Neural cell (in vitro differentiated cells): ENCODE data around the gene PML. TPM values are rescaled to one million over a fixed set of nuclear protein-coding genes. Genes with fewer than 3 reads are reported as not detected.

ENCODE experiments used
- H2AFZ ChIP-seq: fragments of 200-600, 300-800 bp; sonication (generic), shearing (Covaris generic); 2 replicates; pipeline ENCODE4 v1.6.0; 2014; ENCODE audit warnings: low read depth, mild to moderate bottlenecking, antibody characterized with exemption, low read length, moderate library complexity
- H3F3A ChIP-seq: fragments of 200-600 bp; shearing (Covaris generic); 2 replicates; pipeline ENCODE4 v1.6.1; 2016; ENCODE audit warnings: mild to moderate bottlenecking, moderate library complexity, mixed read lengths, antibody characterized with exemption, low read length; ENCODE audit not compliant: insufficient read depth, poor library complexity, severe bottlenecking
- H3K27ac ChIP-seq: fragments of 200-600, 300-800 bp; sonication (generic), shearing (Covaris generic); 2 replicates; pipeline ENCODE4 v1.5.1; 2014; ENCODE audit warnings: mild to moderate bottlenecking, low read length, moderate library complexity
- H3K27me3 ChIP-seq: fragments of 300-800, 200-600 bp; sonication (generic), shearing (Covaris generic); 2 replicates; pipeline ENCODE4 v1.6.0; 2014; ENCODE audit warnings: mild to moderate bottlenecking, low read depth, low read length, moderate library complexity; ENCODE audit not compliant: insufficient read depth
- H3K36me3 ChIP-seq: fragments of 300-800, 200-600 bp; sonication (generic), shearing (Covaris generic); 2 replicates; pipeline ENCODE4 v1.5.1; 2014; ENCODE audit warnings: mild to moderate bottlenecking, antibody characterized with exemption, low read length, moderate library complexity; ENCODE audit not compliant: insufficient read depth
- H3K4me2 ChIP-seq: fragments of 300-800, 200-600 bp; sonication (generic), shearing (Covaris generic); 2 replicates; pipeline ENCODE4 v1.6.0; 2014; ENCODE audit warnings: mild to moderate bottlenecking, low read length
- H3K4me3 ChIP-seq: fragments of 300-800, 200-600 bp; sonication (generic), shearing (Covaris generic); 2 replicates; pipeline ENCODE4 v1.5.1; 2014; ENCODE audit warnings: mild to moderate bottlenecking, low read length, moderate library complexity
- H3K79me2 ChIP-seq: fragments of 200-600 bp; shearing (Covaris generic); replicated peaks from 2 replicates; pipeline ENCODE4 v1.6.0; 2014; ENCODE audit warnings: mild to moderate bottlenecking, low read length, moderate library complexity; ENCODE audit not compliant: insufficient read depth
- H3K9ac ChIP-seq: fragments of 300-800, 200-600 bp; sonication (generic), shearing (Covaris generic); 2 replicates; pipeline ENCODE4 v1.6.1; 2016; ENCODE audit warnings: mild to moderate bottlenecking, low read length, mixed read lengths
- H3K9me2 ChIP-seq: fragments of 200-600 bp; shearing (Covaris generic); 2 replicates; pipeline ENCODE4 v1.6.1; 2016; ENCODE audit warnings: mild to moderate bottlenecking, low read length, mixed read lengths; ENCODE audit not compliant: insufficient read depth
- H3K9me3 ChIP-seq: fragments of 200-600, 300-800 bp; sonication (generic), shearing (Covaris generic); 2 replicates; pipeline ENCODE4 v1.6.1; 2016; ENCODE audit warnings: mild to moderate bottlenecking, mixed run types, low read length, moderate library complexity, mixed read lengths
- H4K20me1 ChIP-seq: fragments of 200-600 bp; shearing (Covaris generic); 2 replicates; pipeline ENCODE4 v1.6.1; 2016; ENCODE audit warnings: mild to moderate bottlenecking, mixed run types; ENCODE audit not compliant: insufficient read depth
- EP300 ChIP-seq: fragments of 450-650 bp; conservative IDR thresholded peaks from 2 replicates; pipeline ENCODE4 v1.6.1; 2014; ENCODE audit warnings: antibody characterized with exemption, mild to moderate bottlenecking, moderate library complexity; ENCODE audit not compliant: poor library complexity, severe bottlenecking
- EZH2 ChIP-seq: fragments of 200-600, 300-800 bp; shearing (Covaris generic), sonication (generic); IDR thresholded peaks from 2 replicates; pipeline ENCODE4 v1.6.1; 2014; ENCODE audit warnings: antibody characterized with exemption, low read length, borderline replicate concordance, mild to moderate bottlenecking; ENCODE audit not compliant: insufficient read depth, poor library complexity, severe bottlenecking
- MXI1 ChIP-seq: fragments of 450-650 bp; conservative IDR thresholded peaks from 2 replicates; pipeline ENCODE4 v1.6.1; 2014; ENCODE audit warnings: antibody characterized with exemption, mild to moderate bottlenecking; ENCODE audit not compliant: poor library complexity, severe bottlenecking
- POLR2AphosphoS5 ChIP-seq: IDR thresholded peaks from 2 replicates; pipeline ENCODE4 v1.6.1; 2012
- RAD21 ChIP-seq: fragments of 450-650 bp; conservative IDR thresholded peaks from 2 replicates; pipeline ENCODE4 v1.6.1; 2014; ENCODE audit warnings: antibody characterized with exemption, mild to moderate bottlenecking, moderate library complexity
- REST ChIP-seq: IDR thresholded peaks from 2 replicates; pipeline ENCODE4 v1.6.1; 2012; ENCODE audit warnings: borderline replicate concordance
- SMC3 ChIP-seq: fragments of 450-650 bp; conservative IDR thresholded peaks from 2 replicates; pipeline ENCODE4 v1.6.1; 2014; ENCODE audit warnings: antibody characterized with exemption, mild to moderate bottlenecking, moderate library complexity; ENCODE audit not compliant: poor library complexity
- TAF1 ChIP-seq: IDR thresholded peaks from 2 replicates; pipeline ENCODE4 v1.6.1; 2012; ENCODE audit warnings: low read depth
- polyA plus RNA-seq: library from polyadenylated mRNA; depleted of rRNA; stranded (reverse); fragments of >200 nt; gene quantifications from 2 replicates; pipeline ENCODE4 v1.2.3, GENCODE V29; 2014
- TF ChIP-seq, protein P1 (sequence below): fragments of 450-650 bp; IDR thresholded peaks from 2 replicates; pipeline ENCODE4 v1.5.1; 2014; ENCODE audit warnings: antibody characterized with exemption, mild to moderate bottlenecking, moderate library complexity; ENCODE audit not compliant: poor library complexity, severe bottlenecking

Gene PML
- polyA plus RNA-seq, 1 donor from 2014 or later: 4.7 TPM

GRCh38 chr15:73952171-73952912 lies 42.2 kb upstream of the PML start:
- H3K36me3 ChIP-seq: no peaks in the 10 kb centered on the region
- no peak overlapping the region for H3K4me3 ChIP-seq
- no peak overlapping the region for H3K4me2 ChIP-seq
- H4K20me1 ChIP-seq: no peaks in the 10 kb centered on the region
- no peak for TF ChIP-seq TAF1
- TF ChIP-seq MXI1: no peak
- no peak for TF ChIP-seq EP300
- no peak for TF ChIP-seq REST
- TF ChIP-seq EZH2: no peak
- no peak for TF ChIP-seq POLR2AphosphoS5
- TF ChIP-seq, protein P1, sequence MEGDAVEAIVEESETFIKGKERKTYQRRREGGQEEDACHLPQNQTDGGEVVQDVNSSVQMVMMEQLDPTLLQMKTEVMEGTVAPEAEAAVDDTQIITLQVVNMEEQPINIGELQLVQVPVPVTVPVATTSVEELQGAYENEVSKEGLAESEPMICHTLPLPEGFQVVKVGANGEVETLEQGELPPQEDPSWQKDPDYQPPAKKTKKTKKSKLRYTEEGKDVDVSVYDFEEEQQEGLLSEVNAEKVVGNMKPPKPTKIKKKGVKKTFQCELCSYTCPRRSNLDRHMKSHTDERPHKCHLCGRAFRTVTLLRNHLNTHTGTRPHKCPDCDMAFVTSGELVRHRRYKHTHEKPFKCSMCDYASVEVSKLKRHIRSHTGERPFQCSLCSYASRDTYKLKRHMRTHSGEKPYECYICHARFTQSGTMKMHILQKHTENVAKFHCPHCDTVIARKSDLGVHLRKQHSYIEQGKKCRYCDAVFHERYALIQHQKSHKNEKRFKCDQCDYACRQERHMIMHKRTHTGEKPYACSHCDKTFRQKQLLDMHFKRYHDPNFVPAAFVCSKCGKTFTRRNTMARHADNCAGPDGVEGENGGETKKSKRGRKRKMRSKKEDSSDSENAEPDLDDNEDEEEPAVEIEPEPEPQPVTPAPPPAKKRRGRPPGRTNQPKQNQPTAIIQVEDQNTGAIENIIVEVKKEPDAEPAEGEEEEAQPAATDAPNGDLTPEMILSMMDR: no peak
- TF ChIP-seq RAD21: no peak
- H2AFZ ChIP-seq: no peak overlapping the region
- no peaks in the 10 kb centered on the region for H3K9me2 ChIP-seq
- no peaks in the 10 kb centered on the region for H3K9me3 ChIP-seq
- H3F3A ChIP-seq: no peaks in the 10 kb centered on the region
- no peaks in the 10 kb centered on the region for H3K79me2 ChIP-seq
- H3K27me3 ChIP-seq: no peaks in the 10 kb centered on the region
- peak overlapping the region; percentile 86 for H3K27ac ChIP-seq
- H3K9ac ChIP-seq: peak overlapping the region; percentile 62

DNA sequence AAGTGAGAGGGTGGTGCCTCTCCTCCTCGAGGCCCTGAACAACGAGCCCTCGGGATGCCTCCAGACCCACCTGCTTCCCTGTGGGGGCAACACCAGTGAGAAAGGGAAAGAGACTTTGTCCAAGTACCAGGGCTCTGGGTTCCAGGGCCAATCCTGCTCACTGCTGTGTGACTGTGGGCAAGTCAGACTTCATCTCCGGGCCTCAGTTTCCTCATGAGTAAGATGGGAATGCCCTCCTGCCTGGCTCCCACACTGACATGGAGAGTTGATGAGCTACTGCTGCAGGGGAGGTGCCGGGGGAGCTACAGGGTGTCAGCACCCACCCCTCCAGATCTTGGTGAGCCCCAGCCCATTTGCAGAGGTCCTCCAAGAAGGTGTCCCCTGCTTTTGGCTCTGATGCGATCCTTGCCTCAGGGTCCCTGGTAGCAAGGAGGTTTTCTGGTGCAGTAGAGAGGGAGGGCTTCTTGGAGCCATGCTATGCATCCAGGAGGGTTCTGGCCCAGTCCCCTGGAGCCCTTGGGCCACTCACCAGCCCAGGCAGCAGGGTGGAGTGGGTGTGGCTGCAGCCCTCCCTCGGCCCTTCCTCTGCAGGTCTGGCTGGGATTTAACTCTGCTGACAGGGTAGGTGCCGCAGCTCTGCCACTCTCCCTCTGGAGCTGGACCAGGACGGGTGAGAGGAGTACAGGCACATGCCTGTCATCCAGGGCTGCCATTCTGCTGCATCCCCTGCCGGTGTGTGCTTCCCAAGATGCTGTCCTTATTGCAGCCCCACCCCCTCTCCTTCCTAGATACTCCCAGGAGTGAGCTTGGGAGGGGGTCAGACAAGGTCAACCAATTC lies 41.4 kb upstream of the PML start:
- no peaks in the 10 kb centered on the region for H3K27me3 ChIP-seq
- H2AFZ ChIP-seq: no peak overlapping the region
- H3K27ac ChIP-seq: no peak overlapping the region
- H3K9me3 ChIP-seq: no peaks in the 10 kb centered on the region
- H4K20me1 ChIP-seq: no peaks in the 10 kb centered on the region
- H3K9me2 ChIP-seq: no peaks in the 10 kb centered on the region
- TF ChIP-seq TAF1: no peak
- no peak for TF ChIP-seq SMC3
- no peak for TF ChIP-seq REST
- TF ChIP-seq RAD21: no peak
- no peak for TF ChIP-seq MXI1
- TF ChIP-seq EP300: no peak
- TF ChIP-seq, protein P1: no peak
- no peak for TF ChIP-seq EZH2
- TF ChIP-seq POLR2AphosphoS5: no peak
- H3K4me2 ChIP-seq: no peak overlapping the region
- no peaks in the 10 kb centered on the region for H3K36me3 ChIP-seq
- no peaks in the 10 kb centered on the region for H3F3A ChIP-seq
- H3K79me2 ChIP-seq: no peaks in the 10 kb centered on the region
- H3K9ac ChIP-seq: peak overlapping the region; percentile 62
- no peak overlapping the region for H3K4me3 ChIP-seq
